ENCODE measurements around the gene JMJD8.
A peak's percentile ranks its signal among the peaks of the same experiment; 100 is the strongest.

The JMJD8 gene

DNA sequence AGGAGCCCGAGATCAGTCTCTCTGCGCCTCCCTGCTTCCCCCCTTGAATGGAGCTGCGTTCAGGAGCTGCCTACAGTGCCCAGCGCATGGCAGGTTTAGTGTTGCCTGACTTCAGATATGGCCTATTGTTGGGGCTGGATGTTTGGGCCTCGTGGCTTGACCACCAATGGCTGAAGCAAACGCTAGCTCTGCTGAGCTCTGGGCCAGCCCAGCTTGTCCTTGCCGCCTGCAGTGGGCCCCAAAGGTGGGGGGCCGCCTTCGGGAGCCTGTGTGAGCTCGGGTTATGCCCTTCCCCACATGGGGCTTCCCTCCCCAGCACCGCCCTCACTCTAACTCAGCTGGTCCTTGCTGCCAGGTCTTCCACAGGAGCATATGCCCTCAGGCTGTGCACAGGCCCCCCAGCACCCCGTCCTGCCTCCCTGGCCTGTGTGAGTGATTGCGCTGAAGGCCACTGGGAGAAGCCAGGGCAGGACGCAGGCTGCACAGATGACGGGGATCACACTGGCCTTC, 46.0 kb downstream of the JMJD8 start:
- DNase-seq = no peak

- peak; percentile 90 to 98 for DNase-seq
Measured at GRCh38 chr16:637081-638018, 46.8 kb downstream of the JMJD8 start.

DNA sequence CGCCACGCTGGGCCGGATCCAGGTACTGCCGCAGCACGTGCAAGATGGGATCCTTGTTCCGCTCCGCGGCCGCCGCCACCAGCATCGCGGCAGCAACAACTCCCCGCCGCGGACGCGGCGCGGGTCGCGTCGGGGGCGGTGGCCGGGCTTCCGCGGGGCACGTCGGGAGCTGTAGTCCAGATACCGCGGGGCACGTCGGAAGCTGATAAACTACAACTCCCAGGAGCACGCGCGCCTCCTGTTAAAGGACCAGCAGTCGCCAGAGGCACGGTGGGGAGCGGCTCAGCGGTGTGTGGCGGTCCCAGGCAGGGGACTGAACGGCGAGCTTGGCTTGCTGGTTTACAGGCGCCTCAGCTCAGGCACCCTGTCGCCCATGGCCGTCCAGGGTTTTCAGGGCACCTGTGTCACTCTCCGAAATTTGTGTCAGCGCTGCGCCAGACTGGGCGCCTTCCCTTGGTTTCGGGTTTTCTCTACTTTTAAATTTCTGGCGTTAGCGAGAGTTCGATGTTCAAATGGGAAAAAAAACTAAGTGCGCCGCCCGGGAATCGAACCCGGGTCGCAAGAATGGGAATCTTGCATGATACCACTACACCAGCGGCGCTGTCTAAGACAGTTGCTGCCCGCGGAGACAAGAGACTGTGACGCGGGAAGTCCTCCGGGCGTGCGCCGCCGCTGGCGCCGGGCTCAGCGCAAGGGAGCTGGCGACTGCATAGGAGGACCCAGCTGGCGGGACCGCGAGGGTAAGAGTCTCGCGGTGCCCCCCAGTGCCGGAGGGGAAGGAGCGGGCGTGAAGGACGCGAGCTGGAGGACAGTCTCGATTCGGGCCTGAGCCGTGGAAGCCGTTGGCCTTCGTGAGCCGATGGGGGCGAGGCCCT, 47.7 kb downstream of the JMJD8 start, which contains the start of gene METTL26:
Gene METTL26, minus strand, starts transcription at position 100 of the 875 bp plus-strand sequence. Its CDS starts 15 bp downstream, at position 85.
- DNase-seq = peak; percentile 93 to 98

DNA sequence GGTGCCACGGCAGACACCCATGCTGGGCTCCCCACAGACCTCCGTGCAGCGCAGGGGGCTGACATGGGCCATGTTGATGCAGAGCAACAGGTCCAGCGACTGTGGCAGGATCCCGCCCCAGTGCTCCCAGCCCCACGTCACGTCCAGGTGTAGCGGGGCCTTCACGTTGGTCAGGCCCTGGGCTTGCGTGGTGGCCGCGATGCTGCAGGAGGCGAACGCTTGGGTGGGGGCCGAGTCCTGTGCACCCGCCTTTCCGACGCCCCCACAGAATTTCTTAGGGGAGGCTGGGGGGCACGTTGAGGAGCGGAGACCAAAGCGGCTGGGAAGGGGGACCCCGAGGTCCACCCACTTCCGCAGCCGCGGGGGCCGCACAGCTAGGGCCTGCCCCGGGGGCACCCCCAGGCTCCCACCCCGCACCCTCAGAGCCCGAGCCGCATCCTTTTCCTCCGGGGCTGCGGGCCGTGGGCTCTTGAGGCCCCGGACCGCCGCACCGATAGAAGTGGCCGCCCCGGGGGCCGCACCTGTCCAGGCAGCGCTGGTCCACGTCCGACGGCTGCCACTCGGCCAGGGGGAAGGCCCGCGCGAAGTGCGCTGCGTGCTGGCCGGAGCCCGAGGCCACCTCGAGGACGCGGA, 48.4 kb downstream of the JMJD8 start:
- no peak for DNase-seq

DNA sequence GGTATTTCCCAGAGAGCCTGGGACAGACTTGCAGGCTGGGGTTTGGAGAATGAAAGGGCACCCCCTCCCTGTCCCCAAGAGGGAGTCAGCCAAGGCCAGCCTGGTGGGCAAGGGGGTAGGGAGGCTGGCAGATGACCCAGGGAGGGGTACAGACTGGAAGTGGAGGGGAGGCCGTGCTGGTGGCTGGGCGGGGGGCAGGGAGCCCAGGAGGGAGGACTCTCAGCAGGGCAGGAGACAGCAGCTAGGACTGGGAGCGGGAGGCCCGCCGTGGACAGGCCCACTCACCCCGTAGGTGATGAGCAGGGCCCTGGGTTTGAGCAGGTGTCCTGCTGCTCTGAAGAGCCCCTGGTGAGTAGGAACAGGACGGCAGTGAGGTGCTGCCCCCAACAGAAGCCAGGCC, 49.1 kb downstream of the JMJD8 start:
- no peak for DNase-seq

- no peak for DNase-seq
Measured at GRCh38 chr16:634051-634670, 50.0 kb downstream of the JMJD8 start.

DNA sequence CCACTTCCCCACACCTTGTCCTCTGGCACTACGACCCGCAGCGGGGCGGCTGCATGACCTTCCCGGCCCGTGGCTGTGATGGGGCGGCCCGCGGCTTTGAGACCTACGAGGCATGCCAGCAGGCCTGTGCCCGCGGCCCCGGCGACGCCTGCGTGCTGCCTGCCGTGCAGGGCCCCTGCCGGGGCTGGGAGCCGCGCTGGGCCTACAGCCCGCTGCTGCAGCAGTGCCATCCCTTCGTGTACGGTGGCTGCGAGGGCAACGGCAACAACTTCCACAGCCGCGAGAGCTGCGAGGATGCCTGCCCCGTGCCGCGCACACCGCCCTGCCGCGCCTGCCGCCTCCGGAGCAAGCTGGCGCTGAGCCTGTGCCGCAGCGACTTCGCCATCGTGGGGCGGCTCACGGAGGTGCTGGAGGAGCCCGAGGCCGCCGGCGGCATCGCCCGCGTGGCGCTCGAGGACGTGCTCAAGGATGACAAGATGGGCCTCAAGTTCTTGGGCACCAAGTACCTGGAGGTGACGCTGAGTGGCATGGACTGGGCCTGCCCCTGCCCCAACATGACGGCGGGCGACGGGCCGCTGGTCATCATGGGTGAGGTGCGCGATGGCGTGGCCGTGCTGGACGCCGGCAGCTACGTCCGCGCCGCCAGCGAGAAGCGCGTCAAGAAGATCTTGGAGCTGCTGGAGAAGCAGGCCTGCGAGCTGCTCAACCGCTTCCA, 50.6 kb downstream of the JMJD8 start:
- no peak for DNase-seq

DNA sequence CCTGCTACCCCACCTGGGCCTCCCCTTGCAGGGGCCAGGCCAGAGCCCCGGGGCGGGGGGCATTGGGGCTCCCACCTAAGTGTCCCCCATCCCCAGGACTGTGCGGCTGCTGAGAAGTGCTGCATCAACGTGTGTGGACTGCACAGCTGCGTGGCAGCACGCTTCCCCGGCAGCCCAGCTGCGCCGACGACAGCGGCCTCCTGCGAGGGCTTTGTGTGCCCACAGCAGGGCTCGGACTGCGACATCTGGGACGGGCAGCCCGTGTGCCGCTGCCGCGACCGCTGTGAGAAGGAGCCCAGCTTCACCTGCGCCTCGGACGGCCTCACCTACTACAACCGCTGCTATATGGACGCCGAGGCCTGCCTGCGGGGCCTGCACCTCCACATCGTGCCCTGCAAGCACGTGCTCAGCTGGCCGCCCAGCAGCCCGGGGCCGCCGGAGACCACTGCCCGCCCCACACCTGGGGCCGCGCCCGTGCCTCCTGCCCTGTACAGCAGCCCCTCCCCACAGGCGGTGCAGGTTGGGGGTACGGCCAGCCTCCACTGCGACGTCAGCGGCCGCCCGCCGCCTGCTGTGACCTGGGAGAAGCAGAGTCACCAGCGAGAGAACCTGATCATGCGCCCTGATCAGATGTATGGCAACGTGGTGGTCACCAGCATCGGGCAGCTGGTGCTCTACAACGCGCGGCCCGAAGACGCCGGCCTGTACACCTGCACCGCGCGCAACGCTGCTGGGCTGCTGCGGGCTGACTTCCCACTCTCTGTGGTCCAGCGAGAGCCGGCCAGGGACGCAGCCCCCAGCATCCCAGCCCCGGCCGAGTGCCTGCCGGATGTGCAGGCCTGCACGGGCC, 51.4 kb downstream of the JMJD8 start:
- no peak for DNase-seq

DNA sequence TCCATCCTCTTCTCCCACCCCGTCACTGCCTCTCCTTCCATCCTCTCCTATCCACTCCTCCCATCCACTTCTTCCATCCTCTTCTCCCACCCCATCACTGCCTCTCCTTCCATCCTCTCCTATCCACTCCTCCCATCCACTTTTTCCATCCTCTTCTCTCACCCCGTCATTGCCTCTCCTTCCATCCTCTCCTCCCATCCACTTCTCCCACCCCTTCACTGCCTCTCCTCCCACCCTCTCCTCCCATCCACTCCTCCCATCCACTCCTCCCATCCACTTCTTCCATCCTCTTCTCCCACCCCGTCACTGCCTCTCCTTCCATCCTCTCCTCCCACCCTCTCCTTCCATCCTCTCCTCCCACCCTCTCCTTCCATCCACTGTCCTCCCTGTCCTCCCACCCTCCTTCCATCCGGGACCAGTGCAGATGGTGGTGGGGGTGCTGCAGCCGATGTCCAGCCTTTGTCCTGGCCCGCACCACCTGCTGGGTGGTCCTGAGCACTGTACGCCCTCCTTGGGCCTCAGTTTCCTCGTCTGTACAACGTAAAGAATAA, 52.3 kb downstream of the JMJD8 start:
- DNase-seq = no peak

All from hippocampal formation (tissue), 2 donors.